Sigmoid colon (tissue), 4 donors: Measurements from ENCODE around the gene DAB2IP.

Experiments
- CTCF ChIP-seq, 4 experiments: fragments of 450-650 bp in 3 of 4; fragments of 200-600 bp in 1 of 4; IDR thresholded peaks; one replicate each; pipeline ENCODE4 v1.5.1; 2016 to 2019; ENCODE audit warnings: antibody characterized with exemption in 4 of 4, mild to moderate bottlenecking in 3 of 4, moderate library complexity in 2 of 4
- EP300 ChIP-seq, 4 donors: sonication (generic); formaldehyde crosslinking; IDR thresholded peaks; one replicate each; pipeline ENCODE4 v1.6.1; 2017; ENCODE audit warnings: antibody characterized with exemption in 4 of 4
- POLR2A ChIP-seq, 2 donors: fragments of 450-650 bp; IDR thresholded peaks; one replicate each; pipeline ENCODE4 v1.6.1; 2016; ENCODE audit warnings: antibody characterized with exemption in 2 of 2, mild to moderate bottlenecking in 2 of 2, moderate library complexity in 2 of 2

DNA sequence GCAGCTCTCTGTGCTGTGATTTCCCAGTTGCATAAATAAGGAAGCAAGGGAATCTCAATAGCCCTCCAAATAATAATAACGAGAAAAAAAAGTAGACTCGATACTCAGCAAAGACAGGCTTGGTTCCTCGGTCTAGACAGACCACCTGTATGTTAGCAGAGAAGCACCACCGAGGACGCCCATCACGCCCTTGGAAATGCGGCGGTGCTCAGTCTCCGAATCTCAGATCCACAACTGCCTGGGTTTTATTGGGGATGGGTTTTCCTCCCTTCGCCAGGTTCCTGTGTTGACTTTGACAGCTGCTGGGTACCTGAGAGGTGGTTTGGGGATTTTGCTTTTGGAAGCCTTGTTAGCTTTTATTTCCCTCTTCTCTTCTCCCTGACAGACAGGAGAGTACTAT is 7.2 kb downstream of the DAB2IP start:
- TF ChIP-seq EP300 (IDR thresholded peaks at IDR 0.05) = no peak
- no peak for TF ChIP-seq CTCF (IDR thresholded peaks at IDR 0.05)
- no peak for TF ChIP-seq POLR2A (IDR thresholded peaks at IDR 0.05)
